ENCODE data around the gene KLK2. TPM values are rescaled to one million over a fixed set of nuclear protein-coding genes. Genes with fewer than 3 reads are reported as not detected.

KLK2 gene
- not detected in 2 replicates for total RNA-seq (2014; rRNA removed; shearing (Covaris generic))

GRCh38 chr19:50873056-50873455 lies at the start of gene KLK2:
TSS of gene KLK2 (plus strand) at chr19:50873439. CDS start at chr19:50873474, 35 bp downstream.
- DNase-seq (ENCODE audit: low read depth), result no peak

GRCh38 chr19:50826492-50827240 lies 46.6 kb upstream of the KLK2 start:
- DNase-seq (ENCODE audit: low read depth), result no peak

- no peak for DNase-seq (ENCODE audit: low read depth)
These were observed 45.8 kb upstream of the KLK2 start for GRCh38 chr19:50827476-50827875.

GRCh38 chr19:50829801-50830200 lies 43.4 kb upstream of the KLK2 start:
- no peak for DNase-seq (ENCODE audit: low read depth)

GRCh38 chr19:50830266-50831025 lies 42.8 kb upstream of the KLK2 start:
- no peak for DNase-seq (ENCODE audit: low read depth)

- no peak for DNase-seq (ENCODE audit: low read depth)
These were observed 42.2 kb upstream of the KLK2 start for GRCh38 chr19:50831026-50831396.

DNA sequence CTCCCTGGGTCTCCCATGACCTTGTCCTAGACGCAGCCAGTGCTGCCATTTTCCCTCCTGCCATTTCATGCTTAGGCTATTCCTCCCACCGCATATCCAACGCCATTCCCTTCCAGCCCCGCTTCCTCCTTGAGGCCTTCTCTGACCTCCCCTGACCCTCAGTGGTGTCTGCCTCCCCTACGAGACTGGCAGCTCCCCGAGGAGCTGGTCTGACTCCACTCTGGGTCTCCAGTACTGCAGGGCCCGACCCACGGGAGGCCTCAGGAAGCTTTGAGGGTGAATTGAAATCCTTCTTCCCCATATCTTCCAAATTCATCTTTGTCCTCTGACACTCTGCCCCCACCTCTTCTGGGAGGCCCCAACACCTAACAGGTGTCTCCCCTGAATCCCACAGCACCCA lies 40.6 kb upstream of the KLK2 start:
- DNase-seq (ENCODE audit: low read depth), result no peak

GRCh38 chr19:50833117-50833801 lies 40.0 kb upstream of the KLK2 start, which contains the start of gene KLK15:
TSS of gene KLK15 (minus strand) at chr19:50833574. CDS start at chr19:50831492, 2,082 bp downstream.
- DNase-seq (ENCODE audit: low read depth), result no peak

DNA sequence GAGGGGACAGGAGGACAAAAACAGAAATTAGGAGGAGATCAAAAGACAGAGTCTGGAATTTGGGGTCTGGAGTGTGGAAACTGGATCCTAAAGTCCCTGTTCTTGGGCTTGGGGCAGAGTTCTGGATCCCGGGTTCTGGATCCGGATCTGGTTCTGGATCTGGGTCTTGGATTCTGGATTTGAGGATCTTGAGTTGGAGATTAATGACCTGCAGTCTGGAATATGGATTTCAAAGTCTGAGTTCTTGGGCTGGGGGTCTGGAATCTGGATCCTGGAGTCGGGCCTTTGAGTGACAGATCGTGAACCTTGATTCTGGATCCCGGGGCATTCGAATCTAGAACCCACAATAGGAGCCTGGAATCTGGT lies 39.5 kb upstream of the KLK2 start:
- DNase-seq (ENCODE audit: low read depth), result no peak

DNA sequence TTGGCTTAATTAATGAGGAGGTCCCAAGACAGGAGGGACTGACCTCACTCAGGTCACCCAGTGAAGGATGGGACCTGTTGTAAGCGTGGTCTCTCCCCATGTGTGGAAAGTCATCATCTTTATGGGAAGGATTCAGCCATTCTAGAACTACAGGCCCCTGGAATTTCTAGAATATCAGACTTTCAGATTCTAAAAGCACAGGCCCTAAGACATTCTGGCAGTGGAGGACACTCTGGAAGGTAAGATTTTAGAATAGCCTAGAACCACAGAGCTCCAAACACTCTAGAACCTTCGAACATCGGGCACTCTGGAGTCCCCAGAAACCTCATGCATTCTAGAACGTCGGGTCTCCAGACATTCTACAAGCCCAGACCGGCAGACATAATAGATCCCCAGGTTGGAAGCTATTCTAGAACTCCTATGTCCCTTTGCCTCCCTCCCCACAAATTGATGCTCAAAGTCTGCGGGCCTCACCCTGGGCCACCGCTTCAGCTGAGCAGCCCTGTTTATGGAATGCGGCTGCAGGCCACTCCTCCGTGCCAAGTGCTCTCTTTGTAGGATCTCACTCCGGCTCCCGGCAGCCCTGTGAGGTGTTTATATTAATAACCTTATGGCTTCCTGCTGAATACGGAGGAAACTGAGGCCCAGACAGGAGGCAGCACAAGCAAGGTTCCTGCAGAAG lies 38.0 kb upstream of the KLK2 start:
- peak; percentile 9 for DNase-seq (ENCODE audit: low read depth)

DNA sequence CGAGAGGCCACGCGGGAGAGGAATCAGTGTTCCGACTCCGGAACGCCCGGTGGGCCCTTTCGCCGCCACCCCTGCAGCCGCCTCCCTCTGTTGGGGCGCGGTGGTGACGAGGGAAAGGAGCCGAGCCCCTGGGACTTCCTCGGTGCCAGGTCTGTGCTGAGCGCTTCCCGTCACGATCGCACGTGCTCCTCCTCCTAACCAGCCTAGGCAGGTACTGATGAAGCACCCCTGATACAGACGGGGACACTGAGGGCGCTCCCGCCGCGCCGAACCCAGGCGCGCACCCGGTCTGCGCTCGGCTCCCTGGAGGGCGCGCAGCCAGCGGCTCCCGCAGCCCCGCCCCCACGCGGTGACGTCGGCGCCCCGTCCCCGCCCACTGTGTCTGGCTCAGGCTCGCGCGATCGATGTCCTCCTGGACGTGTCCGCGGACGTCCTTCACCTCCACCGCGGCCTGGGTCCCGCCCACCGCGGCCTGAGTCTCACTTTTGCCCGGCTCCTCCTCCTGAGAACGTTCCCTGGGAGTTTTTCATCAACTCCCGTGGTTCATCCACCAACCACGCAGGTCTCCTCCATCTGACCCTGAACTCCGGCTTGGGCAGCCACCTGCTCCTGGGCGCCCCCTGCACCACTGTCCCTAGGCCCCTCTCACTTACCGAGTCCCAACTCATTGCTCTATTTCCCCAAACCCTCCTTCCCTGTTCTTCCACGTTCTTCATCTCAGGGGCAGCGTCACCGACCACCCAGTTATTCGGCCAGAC lies 37.3 kb upstream of the KLK2 start:
- DNase-seq (ENCODE audit: low read depth), result peak; percentile 70

DNA sequence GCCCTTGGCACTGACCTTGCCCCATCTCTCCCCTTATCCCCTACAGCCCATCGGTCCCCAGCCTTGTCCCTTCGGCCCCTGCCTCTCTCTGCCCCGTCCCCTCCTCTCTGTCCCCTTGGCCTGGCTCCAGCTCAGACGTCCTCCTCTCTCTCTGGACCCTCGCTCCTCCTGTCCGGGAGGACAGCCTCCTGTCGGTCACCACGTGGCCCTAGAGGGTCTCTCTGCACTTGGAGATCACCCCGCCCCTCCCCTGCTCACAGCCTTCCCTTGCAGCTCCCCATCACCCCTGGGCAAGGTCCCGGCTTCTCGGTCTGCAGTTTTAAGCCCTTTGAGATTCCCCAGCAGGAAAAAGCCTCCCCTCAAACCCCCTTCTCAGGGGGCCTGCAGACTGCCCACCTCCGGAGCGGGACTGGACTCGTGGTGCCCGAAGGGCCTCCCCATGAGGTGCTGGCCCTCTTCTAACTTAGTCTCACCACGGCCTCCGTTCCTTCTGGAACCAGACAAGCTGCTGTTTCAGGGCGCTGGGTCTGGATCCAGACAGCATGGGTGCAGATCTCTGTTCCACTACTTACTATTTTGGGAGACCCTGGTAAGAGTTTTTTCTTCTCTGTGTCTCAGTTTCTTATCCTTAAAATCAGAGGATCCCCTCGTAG lies 36.6 kb upstream of the KLK2 start:
- no peak for DNase-seq (ENCODE audit: low read depth)

DNA sequence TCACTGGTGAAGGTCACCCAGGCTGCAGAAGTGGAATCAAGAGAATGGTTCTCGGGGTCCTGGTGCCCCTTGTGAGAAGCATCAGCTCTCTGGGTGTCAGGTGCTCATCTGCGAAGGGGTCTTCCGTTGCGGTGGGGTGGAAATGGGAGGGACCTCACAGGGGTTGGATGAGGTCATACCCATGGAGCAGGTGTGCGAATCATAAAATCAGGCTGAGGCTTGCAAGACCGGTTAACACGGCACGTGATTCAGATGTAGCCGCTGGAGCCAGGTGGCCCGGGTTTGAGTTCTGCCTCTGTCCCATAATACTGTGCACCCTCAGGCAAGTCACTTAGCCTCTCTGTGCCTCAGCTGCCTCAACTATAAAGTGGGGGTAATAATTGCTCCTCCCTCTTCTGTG lies 35.9 kb upstream of the KLK2 start:
- DNase-seq (ENCODE audit: low read depth), result no peak

GRCh38 chr19:50838239-50838638 lies 35.0 kb upstream of the KLK2 start:
- peak; percentile 28 for DNase-seq (ENCODE audit: low read depth)

GRCh38 chr19:50839712-50840655 lies 33.3 kb upstream of the KLK2 start:
- DNase-seq (ENCODE audit: low read depth), result no peak

GRCh38 chr19:50842130-50842529 lies 31.1 kb upstream of the KLK2 start:
- DNase-seq (ENCODE audit: low read depth), result no peak

DNA sequence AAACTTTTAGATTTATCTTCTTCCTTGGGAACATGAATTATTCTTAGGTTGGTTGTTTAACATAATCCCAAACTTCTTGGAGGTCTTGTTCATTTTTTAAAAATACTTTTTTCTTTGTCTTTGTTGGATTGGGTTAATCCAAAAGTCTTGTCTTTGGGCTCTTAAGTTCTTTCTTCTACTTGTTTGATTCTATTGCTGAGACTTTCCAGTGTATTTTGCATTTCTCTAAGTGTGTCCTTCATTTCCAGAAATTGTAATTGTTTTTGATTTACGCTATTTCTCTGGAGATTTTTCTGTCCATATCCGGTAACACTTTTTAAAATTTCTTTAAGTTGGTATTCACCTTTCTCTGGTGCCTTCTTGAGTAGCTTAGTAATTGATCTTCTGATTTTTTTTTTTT lies 30.0 kb upstream of the KLK2 start:
- no peak for DNase-seq (ENCODE audit: low read depth)

- DNase-seq (ENCODE audit: low read depth), result no peak
These were observed 29.5 kb upstream of the KLK2 start for GRCh38 chr19:50843701-50844221.

- no peak for DNase-seq (ENCODE audit: low read depth)
These were observed 28.8 kb upstream of the KLK2 start for GRCh38 chr19:50844296-50844935.
